ENCODE data around the gene MOXD1. TPM values are rescaled to one million over a fixed set of nuclear protein-coding genes. Genes with fewer than 3 reads are reported as not detected.

MOXD1 gene
- 1.5 to 2.4 TPM (median 2.0 TPM) in 5 replicates for total RNA-seq (2022; extraction: Qiagen RNA extraction; ENCODE audit: low read depth)

DNA sequence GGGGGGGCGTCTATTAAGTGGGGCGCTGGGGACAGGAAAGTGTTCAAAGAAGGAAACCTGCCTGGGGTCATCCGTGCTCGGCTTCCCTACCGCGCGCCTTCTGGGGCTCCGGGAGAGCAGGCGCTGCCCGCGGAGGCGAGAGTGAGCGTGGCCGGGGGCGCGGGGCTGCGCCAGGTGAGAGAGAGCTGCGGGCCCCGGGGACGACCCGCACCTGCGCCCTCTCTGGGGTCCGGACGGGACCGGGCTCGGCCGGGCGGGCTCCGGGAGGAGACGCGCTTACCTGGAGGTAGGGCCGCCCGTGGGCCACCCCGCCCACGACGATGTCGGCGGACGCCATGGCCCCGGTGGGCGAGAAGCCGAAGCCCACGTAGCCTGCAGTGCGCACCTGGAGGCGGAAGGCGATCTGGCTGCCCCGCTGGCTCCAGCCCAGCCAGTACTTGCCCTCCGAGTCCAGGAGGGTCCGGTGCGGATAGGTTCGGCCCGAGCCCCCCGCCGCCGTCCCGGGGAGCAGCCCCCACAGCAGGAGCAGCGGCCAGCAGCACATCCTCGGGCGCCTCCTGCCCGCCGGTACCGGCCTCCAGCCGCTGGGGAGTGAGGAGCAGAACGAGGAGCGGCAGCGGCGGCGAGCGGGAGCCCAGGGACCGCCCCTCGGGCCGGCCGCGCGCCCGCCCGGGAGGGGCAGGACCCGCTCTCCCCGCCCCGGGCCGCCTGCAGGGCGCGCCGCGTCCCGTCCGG, at the start of gene MOXD1:
Gene MOXD1, minus strand, starts transcription at position 593 of the 735 bp plus-strand sequence. Its CDS starts 49 bp downstream, at position 544.

Other genes starting within 250 kb of the MOXD1 start
- gene STX7, start 111.6 kb upstream of the MOXD1 start, total RNA-seq (2022; extraction: Qiagen RNA extraction; ENCODE audit: low read depth), result 19.0 to 26.6 TPM (median 23.8 TPM) in 5 replicates
- gene TAAR9, start 136.8 kb upstream of the MOXD1 start, total RNA-seq (2022; extraction: Qiagen RNA extraction; ENCODE audit: low read depth), result not detected in 5 replicates
- gene TAAR8, start 151.2 kb upstream of the MOXD1 start, total RNA-seq (2022; extraction: Qiagen RNA extraction; ENCODE audit: low read depth), result not detected in 5 replicates
- not detected in 5 replicates for gene TAAR6, start 168.8 kb upstream of the MOXD1 start, total RNA-seq (2022; extraction: Qiagen RNA extraction; ENCODE audit: low read depth)
- gene TAAR5, start 188.3 kb upstream of the MOXD1 start, total RNA-seq (2022; extraction: Qiagen RNA extraction; ENCODE audit: low read depth), result not detected in 5 replicates
- not detected in 5 replicates for gene TAAR2, start 222.8 kb upstream of the MOXD1 start, total RNA-seq (2022; extraction: Qiagen RNA extraction; ENCODE audit: low read depth)

All from A549 treated with DMSO at 1 μM for 4 hours (cell line).